HepG2 (cell line): ENCODE measurements around the gene RNASE2. TPM values are rescaled to one million over a fixed set of nuclear protein-coding genes. Genes with fewer than 3 reads are reported as not detected.
A peak's percentile ranks its signal among the peaks of the same experiment; 100 is the strongest.

Source experiments
- ATAC-seq: fragments of 200-7000 bp; cut with Tn5 transposase; 3 replicates; pipeline ENCODE4 v1.9.1; 2020; ENCODE audit warnings: mild to moderate bottlenecking, moderate library complexity
- BruUV-seq: library from RNA; stranded (reverse); fragments of 400-500 nt; replicated peaks from 2 replicates; lab custom pipeline; 2021; lab: Mats Ljungman, UMichigan
- CTCF ChIA-PET: fragments of 300-600 bp; formaldehyde crosslinking; extraction: SDS; loops from one replicate; lab custom pipeline; 2021; ENCODE audit warnings: low total read pairs, inconsistent platforms, low intra/inter-chr PET ratio; lab: Yijun Ruan, JAX
- POLR2A ChIA-PET: fragments of 350-600 bp; sonication (Branson Sonifier 250); formaldehyde crosslinking; loops from one replicate; lab custom pipeline; 2020; ENCODE audit warnings: antibody characterized with exemption, inconsistent platforms; lab: Yijun Ruan, JAX
- DNase-seq: peaks from one replicate; pipeline ENCODE4 v3.0.0-alpha.2; 2015; ENCODE audit warnings: low spot score
- FAIRE-seq: peaks from 3 replicates; lab custom pipeline; 2011; peaks lifted over from hg19 to GRCh38; lab: Jason Lieb, UNC
- H2AFZ ChIP-seq: one replicate; pipeline ENCODE4 v1.6.1; 2011; ENCODE audit warnings: low read length, inconsistent platforms
- H3K27ac ChIP-seq: fragments of 300-600 bp; 3 replicates; pipeline ENCODE4 v1.8.0; 2011; ENCODE audit warnings: mixed run types, mild to moderate bottlenecking, mixed read lengths, low read length, inconsistent platforms; ENCODE audit not compliant: insufficient read depth; ENCODE audit errors: extremely low read length
- H3K27me3 ChIP-seq, 2 experiments: fragments of 200-600 bp in 1 of 2; 2 replicates in 1 of 2; 3 replicates in 1 of 2; pipeline versions ENCODE4 v1.6.0 to v1.8.0; 2011; ENCODE audit warnings: low read length in 2 of 2, mild to moderate bottlenecking in 2 of 2, moderate library complexity in 2 of 2, inconsistent platforms in 1 of 2; ENCODE audit not compliant: insufficient read depth in 2 of 2, control insufficient read depth in 1 of 2
- H3K36me3 ChIP-seq, 2 experiments: fragments of 200-600 bp in 1 of 2; replicated peaks in 1 of 2; 2 replicates in 1 of 2; 3 replicates in 1 of 2; pipeline versions ENCODE4 v1.5.1 to v1.8.0; 2011; ENCODE audit warnings: low read length in 2 of 2, inconsistent platforms in 1 of 2; ENCODE audit not compliant: insufficient read depth in 2 of 2, control insufficient read depth in 1 of 2
- H3K4me1 ChIP-seq: 2 replicates; pipeline ENCODE4 v1.5.1; 2012; ENCODE audit warnings: low read length, inconsistent platforms; ENCODE audit not compliant: insufficient read depth
- H3K4me2 ChIP-seq: 2 replicates; pipeline ENCODE4 v1.6.0; 2011; ENCODE audit warnings: low read depth, low read length, inconsistent platforms
- H3K4me3 ChIP-seq, 3 experiments: fragments of 200-600 bp in 1 of 3; sonication (generic), shearing (Covaris generic) in 1 of 3; replicated peaks in 1 of 3; 2 replicates each; pipeline ENCODE4 v1.5.1; 2011 to 2016; ENCODE audit warnings: low read length in 3 of 3, inconsistent platforms in 2 of 3, low read depth in 2 of 3, mild to moderate bottlenecking in 2 of 3, control low read depth in 1 of 3, mixed read lengths in 1 of 3; ENCODE audit not compliant: insufficient read depth in 1 of 3
- H3K79me2 ChIP-seq: one replicate; pipeline ENCODE4 v1.6.1; 2011; ENCODE audit warnings: low read length, inconsistent platforms; ENCODE audit not compliant: insufficient read depth
- H3K9ac ChIP-seq: 2 replicates; pipeline ENCODE4 v1.6.0; 2011; ENCODE audit warnings: mild to moderate bottlenecking, low read depth, low read length, inconsistent platforms; ENCODE audit not compliant: insufficient read depth
- H3K9me3 ChIP-seq: 2 replicates; pipeline ENCODE4 v1.5.1; 2012; ENCODE audit warnings: mild to moderate bottlenecking, low read length
- H4K20me1 ChIP-seq: 2 replicates; pipeline ENCODE4 v1.6.0; 2011; ENCODE audit warnings: inconsistent platforms, mild to moderate bottlenecking, low read length, moderate library complexity; ENCODE audit not compliant: insufficient read depth
- AHR ChIP-seq: IDR thresholded peaks from 2 replicates; pipeline ENCODE4 v1.6.1; 2018; ENCODE audit warnings: missing genetic modification reagents, missing compliant biosample characterization
- ELK4 ChIP-seq: sonication (generic); formaldehyde crosslinking; IDR thresholded peaks from 2 replicates; pipeline ENCODE4 v1.9.0; 2021; ENCODE audit warnings: missing genetic modification reagents, borderline replicate concordance
- HOXA7 ChIP-seq: sonication (generic); formaldehyde crosslinking; IDR thresholded peaks from 2 replicates; pipeline ENCODE4 v1.8.1; 2022; ENCODE audit warnings: mild to moderate bottlenecking, missing genetic modification reagents, moderate library complexity
- KDM5A ChIP-seq: fragments of 200-600 bp; sonication (generic); IDR thresholded peaks from 2 replicates; pipeline ENCODE4 v1.7.0; 2018; ENCODE audit warnings: antibody characterized with exemption, mild to moderate bottlenecking, low read length, borderline replicate concordance
- PBX3 ChIP-seq: sonication (generic); formaldehyde crosslinking; IDR thresholded peaks from 2 replicates; pipeline ENCODE4 v1.8.1; 2023; ENCODE audit warnings: missing genetic modification reagents, inconsistent platforms, borderline replicate concordance
- PCBP2 ChIP-seq: fragments of 200-400 bp; formaldehyde crosslinking; optimal IDR thresholded peaks from 2 replicates; pipeline ENCODE3; 2018; ENCODE audit warnings: low read length, low read depth; ENCODE audit not compliant: poor library complexity, severe bottlenecking
- RXRB ChIP-seq: IDR thresholded peaks from 2 replicates; pipeline ENCODE4 v1.6.1; 2016; ENCODE audit warnings: borderline replicate concordance, missing genetic modification reagents, missing compliant biosample characterization
- STAT5B ChIP-seq: sonication (generic); formaldehyde crosslinking; IDR thresholded peaks from 2 replicates; pipeline ENCODE4 v1.4.0; 2020; ENCODE audit warnings: missing genetic modification reagents
- TGIF2 ChIP-seq: IDR thresholded peaks from 2 replicates; pipeline ENCODE4 v1.6.1; 2016; ENCODE audit warnings: control low read depth, missing compliant biosample characterization
- ZNF280B ChIP-seq: sonication (generic); formaldehyde crosslinking; IDR thresholded peaks from 2 replicates; pipeline ENCODE4 v1.5.0; 2020; ENCODE audit warnings: missing genetic modification reagents, mild to moderate bottlenecking, borderline replicate concordance
- ZNF441 ChIP-seq: sonication (generic); formaldehyde crosslinking; IDR thresholded peaks from 2 replicates; pipeline ENCODE4 v1.7.0; 2021; ENCODE audit warnings: missing genetic modification reagents, borderline replicate concordance
- ZNF557 ChIP-seq: sonication (generic); formaldehyde crosslinking; IDR thresholded peaks from 2 replicates; pipeline ENCODE4 v1.4.0; 2020; ENCODE audit warnings: missing genetic modification reagents
- ZNF569 ChIP-seq: sonication (generic); formaldehyde crosslinking; IDR thresholded peaks from 2 replicates; pipeline ENCODE4 v1.5.0; 2020; ENCODE audit warnings: mild to moderate bottlenecking, missing genetic modification reagents, moderate library complexity, borderline replicate concordance
- ZNF737 ChIP-seq: sonication (generic); formaldehyde crosslinking; IDR thresholded peaks from 2 replicates; pipeline ENCODE4 v1.5.0; 2020; ENCODE audit warnings: missing genetic modification reagents, mild to moderate bottlenecking, borderline replicate concordance
- ZNF841 ChIP-seq: sonication (generic); formaldehyde crosslinking; IDR thresholded peaks from 2 replicates; pipeline ENCODE4 v1.8.1; 2023; ENCODE audit warnings: missing genetic modification reagents, borderline replicate concordance
- WGBS: methylation state at CpG from one replicate; pipeline ENCODE4 v1.1.6; 2017; ENCODE audit warnings: low lambda C conversion rate; 5-methylcytosine and 5-hydroxymethylcytosine counted together
- in situ Hi-C: cut with HindIII; loops from 2 replicates; pipeline ENCODE4 v1.10.0; 2017; ENCODE audit warnings: low pct_unique_long_range_greater_than_20kb; ENCODE audit not compliant: extremely low pct_ligation_motif_present
- intact Hi-C: fragments of 100-400 bp; cut with micrococcal nuclease; formaldehyde crosslinking; loops from one replicate; pipeline ENCODE4 v1.10.0; 2022; ENCODE audit not compliant: unreplicated experiment
- polyA plus RNA-seq, 8 experiments: library from polyadenylated mRNA; depleted of rRNA in 3 of 8; stranded (reverse) in 7 of 8; unstranded in 1 of 8; fragments of >200 nt; fragmentation: Illumina TruSeq in 4 of 8; extraction: Trizol in 4 of 8; gene quantifications; 2 replicates each; pipeline versions ENCODE4 v1.2.1 to v1.2.3, GENCODE V29; 2011 to 2016; ENCODE audit warnings: low read depth in 4 of 8, missing spikeins in 1 of 8, mixed read lengths in 1 of 8; ENCODE audit not compliant: insufficient read depth in 1 of 8
- total RNA-seq, 5 experiments: library from RNA; depleted of rRNA; stranded (reverse); fragments of >200 nt; fragmentation: Illumina TruSeq; extraction: Trizol; gene quantifications; 2 replicates each; pipeline ENCODE4 v1.2.3, GENCODE V29; 2016; ENCODE audit warnings: low read depth in 1 of 5
- TF ChIP-seq, protein P1 (sequence below): sonication (generic); formaldehyde crosslinking; IDR thresholded peaks from 2 replicates; pipeline ENCODE4 v1.5.0; 2020; ENCODE audit warnings: missing genetic modification reagents

The RNASE2 gene
- total and polyA plus RNA-seq, 2 of the 13 experiments (the other 11 are each of a cell fraction or from before 2014, with no cell fraction given): 0.69 TPM; not detected in 1

- TSS peak; percentile 70 for BruUV-seq
- ATAC-seq (peak; percentile 98), DNase-seq (peak; percentile 98), FAIRE-seq (peak; percentile 67)
- intact Hi-C loops (no loop called here), in situ Hi-C loops (loop anchor here (25.0 kb wide), 1 partner anchor 653 kb away; the partner anchor contains the start of genes CCNB1IP1 and PARP2)
- Histone ChIP-seq H3K9me3 (no peaks in the 10 kb centered on the region), H3K27me3 (no peaks in the 10 kb centered on the region; a peak in 2 of 5 replicates), H3K4me1 (peaks cover 26% of the 10 kb centered on the region), H3K36me3 (peaks cover 16 to 30% of the 10 kb centered on the region in 2 experiments), H3K79me2 (peaks cover 13% of the 10 kb centered on the region), H3K27ac (peak within 1 kb of the TSS; percentile 76), H2AFZ (peak within 1 kb of the TSS; percentile 77), H3K9ac (peak within 1 kb of the TSS; percentile 78), H3K4me2 (peak within 1 kb of the TSS; percentile 77), H3K4me3 (peak within 1 kb of the TSS; percentile 72 to 94 (median 85)), H4K20me1 (0 out of 2 replicates have a peak, but pooled peaks cover 3% of the 10 kb centered on the region)
- WGBS: under 1% methylated on average over 42 of the region's 42 CpGs
- CTCF ChIA-PET: interaction anchor here (0.8 to 1.5 kb wide), 3 partner anchors 19 to 103 kb away, joined by 3 to 6 read pairs (median 4); no protein-coding TSS in a partner anchor
- POLR2A ChIA-PET: interaction anchor here (0.9 kb wide), 1 partner anchor 15 kb away, joined by 3 read pairs; no protein-coding TSS in a partner anchor
- no peak for TF ChIP-seq PBX3 (CRISPR knock-in tag)
- peak; percentile 85; the same call in 1 of the 2 replicates for TF ChIP-seq ZNF280B (CRISPR knock-in tag)
- TF ChIP-seq STAT5B (CRISPR knock-in tag): no peak
- peak; percentile 97 for TF ChIP-seq KDM5A
- 0 out of 2 replicates have a peak, but pooled peaks have one; percentile 52 for TF ChIP-seq AHR (CRISPR knock-in tag)
- peak; percentile 74 for TF ChIP-seq ZNF441 (CRISPR knock-in tag)
- TF ChIP-seq ZNF557 (CRISPR knock-in tag): no peak
- TF ChIP-seq HOXA7 (CRISPR knock-in tag): no peak
- TF ChIP-seq ZNF841 (CRISPR knock-in tag): no peak
- TF ChIP-seq ZNF569 (CRISPR knock-in tag): no peak
- TF ChIP-seq TGIF2: 0 out of 2 replicates have a peak, but pooled peaks have one; percentile 16
- TF ChIP-seq PCBP2: no peak
- TF ChIP-seq RXRB: peak; percentile 54
- TF ChIP-seq, protein P1, sequence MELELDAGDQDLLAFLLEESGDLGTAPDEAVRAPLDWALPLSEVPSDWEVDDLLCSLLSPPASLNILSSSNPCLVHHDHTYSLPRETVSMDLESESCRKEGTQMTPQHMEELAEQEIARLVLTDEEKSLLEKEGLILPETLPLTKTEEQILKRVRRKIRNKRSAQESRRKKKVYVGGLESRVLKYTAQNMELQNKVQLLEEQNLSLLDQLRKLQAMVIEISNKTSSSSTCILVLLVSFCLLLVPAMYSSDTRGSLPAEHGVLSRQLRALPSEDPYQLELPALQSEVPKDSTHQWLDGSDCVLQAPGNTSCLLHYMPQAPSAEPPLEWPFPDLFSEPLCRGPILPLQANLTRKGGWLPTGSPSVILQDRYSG (CRISPR knock-in tag): peak; percentile 50; the same call in 1 of the 2 replicates
- TF ChIP-seq ZNF737: no peak
- TF ChIP-seq ELK4 (CRISPR knock-in tag): no peak
Measured at GRCh38 chr14:20989787-20990600, 34.7 kb downstream of the RNASE2 start, which contains the start of gene METTL17. TSS of gene METTL17 (plus strand) at chr14:20989980. CDS start at chr14:20990003, 23 bp downstream.
